Smooth muscle cell (in vitro differentiated cells): Measurements from ENCODE around the gene CHSY1. TPM values are rescaled to one million over a fixed set of nuclear protein-coding genes. Genes with fewer than 3 reads are reported as not detected.
A peak's percentile ranks its signal among the peaks of the same experiment; 100 is the strongest.

Source experiments
- DNase-seq: peaks from one replicate; lab custom pipeline; 2025; ENCODE audit not compliant: unreplicated experiment; lab: John Stamatoyannopoulos, UW
- H2AFZ ChIP-seq: fragments of 200-600 bp; sonication (generic); 2 replicates; pipeline ENCODE4 v1.6.0; 2016; ENCODE audit warnings: antibody characterized with exemption, low read depth, mild to moderate bottlenecking
- H3F3A ChIP-seq: fragments of 200-600 bp; sonication (generic); 2 replicates; pipeline ENCODE4 v1.6.0; 2017; ENCODE audit warnings: antibody characterized with exemption, low read depth
- H3K27ac ChIP-seq: fragments of 200-600 bp; sonication (generic); 2 replicates; pipeline ENCODE4 v1.5.1; 2016; ENCODE audit warnings: low read depth, mild to moderate bottlenecking
- H3K27me3 ChIP-seq: fragments of 200-600 bp; sonication (generic); 2 replicates; pipeline ENCODE4 v1.6.1; 2016; ENCODE audit warnings: low read depth, mild to moderate bottlenecking
- H3K36me3 ChIP-seq: fragments of 200-600 bp; sonication (generic); 2 replicates; pipeline ENCODE4 v1.5.1; 2016; ENCODE audit warnings: low read depth
- H3K4me1 ChIP-seq: fragments of 200-600 bp; sonication (generic); 2 replicates; pipeline ENCODE4 v1.5.1; 2016; ENCODE audit warnings: low read depth
- H3K4me2 ChIP-seq: fragments of 200-600 bp; sonication (generic); 2 replicates; pipeline ENCODE4 v1.6.0; 2016; ENCODE audit warnings: mild to moderate bottlenecking
- H3K4me3 ChIP-seq: fragments of 200-600 bp; sonication (generic); 2 replicates; pipeline ENCODE4 v1.5.1; 2016; ENCODE audit warnings: mild to moderate bottlenecking
- H3K79me2 ChIP-seq: fragments of 200-600 bp; sonication (generic); 2 replicates; pipeline ENCODE4 v1.6.0; 2016; ENCODE audit warnings: low read depth, mild to moderate bottlenecking
- H3K9ac ChIP-seq: fragments of 200-600 bp; sonication (generic); 2 replicates; pipeline ENCODE4 v1.6.0; 2016; ENCODE audit warnings: low read depth
- H3K9me3 ChIP-seq: fragments of 200-600 bp; sonication (generic); replicated peaks from 2 replicates; pipeline ENCODE4 v1.5.1; 2016; ENCODE audit warnings: low read depth
- H4K20me1 ChIP-seq: fragments of 200-600 bp; sonication (generic); 2 replicates; pipeline ENCODE4 v1.6.0; 2016; ENCODE audit warnings: low read depth
- WGBS: methylation state at CpG from one replicate; pipeline ENCODE4 v1.1.7; 2016; ENCODE audit warnings: low lambda C conversion rate; 5-methylcytosine and 5-hydroxymethylcytosine counted together
- polyA plus RNA-seq: library from polyadenylated mRNA; unstranded; fragments of >200 nt; fragmentation: Nextera tagmentation; extraction: Ambion mirVana; gene quantifications from 2 replicates; pipeline ENCODE4 v1.2.1, GENCODE V29; 2016
- total RNA-seq: library from RNA; depleted of rRNA; stranded (reverse); fragments of >200 nt; gene quantifications from 2 replicates; pipeline ENCODE4 v1.2.3, GENCODE V29; 2014
- TF ChIP-seq, protein P1 (sequence below): fragments of 200-600 bp; sonication (generic); IDR thresholded peaks from 2 replicates; pipeline ENCODE4 v1.5.1; 2017; ENCODE audit warnings: borderline replicate concordance, mild to moderate bottlenecking, antibody characterized with exemption; ENCODE audit not compliant: insufficient read depth, poor library complexity, severe bottlenecking

Gene CHSY1
- total and polyA plus RNA-seq, 2 experiments from 2014 or later, result 106 to 123 TPM

DNA sequence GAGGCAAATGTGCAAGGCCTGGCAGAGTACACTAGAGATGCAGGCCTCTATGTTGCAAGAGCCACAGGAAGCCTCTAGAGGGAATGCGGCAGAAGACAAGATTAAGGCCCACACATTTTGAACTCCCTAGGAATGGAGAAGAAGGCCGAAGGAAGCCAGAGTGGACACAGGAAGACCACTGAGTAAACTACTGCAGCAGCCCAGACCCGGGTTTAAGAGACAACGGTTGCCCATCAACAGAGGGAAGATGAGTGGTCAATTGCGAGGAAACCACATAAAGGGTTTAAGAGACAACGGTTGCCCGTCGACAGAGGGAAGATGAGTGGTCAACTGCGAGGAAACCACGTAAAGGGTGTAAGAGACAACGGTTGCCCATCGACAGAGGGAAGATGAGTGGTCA, 14.6 kb downstream of the CHSY1 start:
- Histone ChIP-seq H3K36me3 (peaks cover 4% of the 10 kb centered on the region), H3F3A (peaks cover 9% of the 10 kb centered on the region), H3K27me3 (no peaks in the 10 kb centered on the region), H3K9ac (no peak overlapping the region), H2AFZ (no peak overlapping the region), H3K79me2 (peaks cover 100% of the 10 kb centered on the region), H4K20me1 (peaks cover 99% of the 10 kb centered on the region), H3K9me3 (no peaks in the 10 kb centered on the region), H3K4me3 (no peak overlapping the region), H3K4me1 (peaks cover 16% of the 10 kb centered on the region), H3K27ac (peak overlapping the region; percentile 74), H3K4me2 (no peak overlapping the region)
- 75% methylated on average over 12 of the region's 12 CpGs for WGBS
- no peak for DNase-seq
- TF ChIP-seq, protein P1, sequence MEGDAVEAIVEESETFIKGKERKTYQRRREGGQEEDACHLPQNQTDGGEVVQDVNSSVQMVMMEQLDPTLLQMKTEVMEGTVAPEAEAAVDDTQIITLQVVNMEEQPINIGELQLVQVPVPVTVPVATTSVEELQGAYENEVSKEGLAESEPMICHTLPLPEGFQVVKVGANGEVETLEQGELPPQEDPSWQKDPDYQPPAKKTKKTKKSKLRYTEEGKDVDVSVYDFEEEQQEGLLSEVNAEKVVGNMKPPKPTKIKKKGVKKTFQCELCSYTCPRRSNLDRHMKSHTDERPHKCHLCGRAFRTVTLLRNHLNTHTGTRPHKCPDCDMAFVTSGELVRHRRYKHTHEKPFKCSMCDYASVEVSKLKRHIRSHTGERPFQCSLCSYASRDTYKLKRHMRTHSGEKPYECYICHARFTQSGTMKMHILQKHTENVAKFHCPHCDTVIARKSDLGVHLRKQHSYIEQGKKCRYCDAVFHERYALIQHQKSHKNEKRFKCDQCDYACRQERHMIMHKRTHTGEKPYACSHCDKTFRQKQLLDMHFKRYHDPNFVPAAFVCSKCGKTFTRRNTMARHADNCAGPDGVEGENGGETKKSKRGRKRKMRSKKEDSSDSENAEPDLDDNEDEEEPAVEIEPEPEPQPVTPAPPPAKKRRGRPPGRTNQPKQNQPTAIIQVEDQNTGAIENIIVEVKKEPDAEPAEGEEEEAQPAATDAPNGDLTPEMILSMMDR, result no peak

DNA sequence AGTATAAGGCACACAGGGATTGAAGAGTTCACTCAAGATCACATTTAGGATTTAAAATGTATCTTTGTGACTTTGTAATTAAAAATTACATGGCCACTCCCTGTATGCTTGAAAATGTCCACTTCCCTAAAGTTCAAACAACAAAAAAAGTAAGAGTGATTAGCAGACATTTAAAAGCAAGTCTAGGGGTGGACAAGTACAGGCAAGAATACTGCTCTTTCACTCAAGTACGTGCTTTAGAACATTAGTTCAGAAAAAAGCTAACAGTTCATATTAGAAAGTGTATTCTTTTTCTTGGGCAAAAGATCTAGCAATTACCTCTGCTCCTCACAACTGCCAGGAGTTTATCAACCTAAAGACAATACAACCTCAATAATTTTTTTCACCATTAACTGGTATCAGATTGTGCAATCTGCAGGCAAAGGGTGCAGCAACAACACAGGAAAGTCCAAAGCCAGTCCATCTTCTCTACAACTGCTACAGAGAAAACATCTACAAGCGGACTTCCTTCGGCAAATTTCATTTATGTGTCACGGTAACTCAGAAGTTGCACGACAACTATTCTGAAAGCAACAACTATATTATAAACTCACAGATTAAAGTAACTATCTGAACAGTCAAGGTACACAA, 18.1 kb downstream of the CHSY1 start:
- peak overlapping the region; percentile 36 for H3K27ac ChIP-seq
- no peak overlapping the region for H3K4me2 ChIP-seq
- WGBS, result 66% methylated on average over 5 of the region's 5 CpGs

DNA sequence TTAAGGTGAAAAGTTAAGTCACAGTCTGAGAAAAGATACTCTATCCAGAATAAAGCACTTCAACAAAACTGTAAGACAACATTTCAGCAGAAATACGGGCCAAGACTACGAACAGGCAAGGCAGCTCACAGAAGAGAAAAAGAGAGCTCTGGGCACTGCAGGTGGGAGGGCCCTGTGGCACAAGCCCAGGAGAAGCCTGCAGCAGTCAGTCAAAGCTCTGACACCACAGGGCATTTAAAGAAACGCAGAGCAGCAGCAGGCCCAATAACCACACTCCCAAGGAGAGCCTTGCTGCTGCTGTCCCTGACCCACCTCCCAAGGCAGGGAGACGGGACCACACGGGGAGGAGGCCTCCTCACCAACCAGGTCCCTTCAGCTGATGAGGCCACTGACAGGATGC, 19.2 kb downstream of the CHSY1 start:
- TF ChIP-seq, protein P1, result no peak
- H3K27me3 ChIP-seq, result no peaks in the 10 kb centered on the region

More for the DNA sequence above, 18.1 kb downstream of the CHSY1 start:
- Histone ChIP-seq H3K9ac (no peak overlapping the region), H2AFZ (no peak overlapping the region), H3K79me2 (peaks cover 100% of the 10 kb centered on the region), H3K36me3 (peaks cover 4% of the 10 kb centered on the region), H3K4me1 (peaks cover 10% of the 10 kb centered on the region), H4K20me1 (peaks cover 99% of the 10 kb centered on the region), H3F3A (peaks cover 20% of the 10 kb centered on the region), H3K27me3 (no peaks in the 10 kb centered on the region), H3K9me3 (no peaks in the 10 kb centered on the region), H3K4me3 (no peak overlapping the region)
- TF ChIP-seq, protein P1, result no peak
- DNase-seq, result no peak

DNA sequence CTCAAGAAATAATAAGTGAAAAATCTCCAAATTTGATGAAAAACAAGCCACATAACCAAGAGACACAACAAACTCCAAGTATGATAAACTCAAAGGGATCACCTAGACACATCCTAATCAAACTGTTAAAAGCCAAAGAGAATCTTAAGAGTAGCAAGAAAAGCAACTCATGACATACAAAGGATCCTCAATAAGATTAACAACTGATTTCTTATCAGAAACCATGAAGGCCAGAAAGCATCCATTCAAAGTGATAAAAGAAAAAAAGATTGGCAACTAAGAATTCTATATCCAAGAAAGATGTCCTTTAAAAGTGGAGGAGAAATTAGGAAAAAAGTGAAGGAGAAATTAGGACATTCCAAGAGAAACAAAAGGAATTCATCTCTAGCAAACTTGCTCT, 23.5 kb downstream of the CHSY1 start:
- H2AFZ ChIP-seq, result no peak overlapping the region
- peaks cover 99% of the 10 kb centered on the region for H4K20me1 ChIP-seq
- TF ChIP-seq, protein P1, result no peak
- DNase-seq, result no peak
- peaks cover 14% of the 10 kb centered on the region for H3K4me1 ChIP-seq
- no peak overlapping the region for H3K9ac ChIP-seq
- H3K36me3 ChIP-seq, result no peaks in the 10 kb centered on the region
- H3K4me2 ChIP-seq, result peak overlapping the region; percentile 59
- H3K27ac ChIP-seq, result peak overlapping the region; percentile 81
- no peaks in the 10 kb centered on the region for H3K9me3 ChIP-seq
- H3F3A ChIP-seq, result peaks cover 32% of the 10 kb centered on the region
- no peak overlapping the region for H3K4me3 ChIP-seq
- no peaks in the 10 kb centered on the region for H3K27me3 ChIP-seq
- peaks cover 99% of the 10 kb centered on the region for H3K79me2 ChIP-seq

More for the DNA sequence above, 19.2 kb downstream of the CHSY1 start:
- Histone ChIP-seq H3K79me2 (peaks cover 100% of the 10 kb centered on the region), H3K4me1 (peaks cover 14% of the 10 kb centered on the region), H3K4me3 (no peak overlapping the region), H3F3A (peaks cover 27% of the 10 kb centered on the region), H3K27ac (peak overlapping the region; percentile 36), H3K9me3 (no peaks in the 10 kb centered on the region), H3K36me3 (peaks cover 4% of the 10 kb centered on the region), H4K20me1 (peaks cover 99% of the 10 kb centered on the region), H3K4me2 (peak overlapping the region; percentile 8), H3K9ac (no peak overlapping the region), H2AFZ (no peak overlapping the region)
- no peak for DNase-seq
- 60% methylated on average over 5 of the region's 5 CpGs for WGBS
